Spleen (tissue), 11 donors: ENCODE data around the gene BCAR1. TPM values are rescaled to one million over a fixed set of nuclear protein-coding genes. Genes with fewer than 3 reads are reported as not detected.

ENCODE experiments used
- DNase-seq: peaks from one replicate; pipeline ENCODE4 v3.0.0-alpha.2; 2020
- H3K27ac ChIP-seq, 8 donors: fragments of 200-600 bp; sonication (generic) in 7 of 8; 1 replicate in 4 of 8; 2 replicates in 4 of 8; pipeline versions ENCODE4 v1.5.0 to v1.8.0; 2016 to 2021; ENCODE audit warnings: inconsistent platforms in 4 of 8, mild to moderate bottlenecking in 4 of 8, moderate library complexity in 1 of 8
- H3K27me3 ChIP-seq, 7 donors: fragments of 200-600 bp; sonication (generic) in 6 of 7; replicated peaks in 1 of 7; 1 replicate in 4 of 7; 2 replicates in 3 of 7; pipeline versions ENCODE4 v1.5.0 to v1.8.0; 2016 to 2021; ENCODE audit warnings: inconsistent platforms in 3 of 7, mild to moderate bottlenecking in 1 of 7
- H3K36me3 ChIP-seq, 6 donors: fragments of 200-600 bp; sonication (generic) in 5 of 6; 1 replicate in 4 of 6; 2 replicates in 2 of 6; pipeline versions ENCODE4 v1.5.0 to v1.8.0; 2016 to 2021; ENCODE audit warnings: inconsistent platforms in 2 of 6
- H3K4me1 ChIP-seq, 6 donors: fragments of 200-600 bp; sonication (generic) in 5 of 6; 1 replicate in 3 of 6; 2 replicates in 3 of 6; pipeline versions ENCODE4 v1.5.0 to v1.8.0; 2016 to 2021; ENCODE audit warnings: inconsistent platforms in 3 of 6
- H3K4me3 ChIP-seq, 8 donors: fragments of 200-600 bp; sonication (generic) in 7 of 8; 1 replicate in 4 of 8; 2 replicates in 4 of 8; pipeline versions ENCODE4 v1.5.0 to v1.8.0; 2016 to 2021; ENCODE audit warnings: inconsistent platforms in 4 of 8, mild to moderate bottlenecking in 4 of 8, moderate library complexity in 2 of 8
- H3K9me3 ChIP-seq, 8 donors: fragments of 200-600 bp; sonication (generic) in 7 of 8; 1 replicate in 4 of 8; 2 replicates in 4 of 8; pipeline versions ENCODE4 v1.5.0 to v1.8.0; 2016 to 2021; ENCODE audit warnings: inconsistent platforms in 4 of 8
- POLR2A ChIP-seq, 3 donors: fragments of 450-650 bp; IDR thresholded peaks; one replicate each; pipeline ENCODE4 v1.5.1; 2017; ENCODE audit warnings: antibody characterized with exemption in 3 of 3, mild to moderate bottlenecking in 1 of 3
- POLR2AphosphoS5 ChIP-seq, 3 donors: sonication (generic); formaldehyde crosslinking; IDR thresholded peaks; one replicate each; pipeline ENCODE4 v1.5.1; 2017; ENCODE audit warnings: antibody characterized with exemption in 3 of 3
- WGBS, 5 donors: extraction: QIAGEN DNeasy Blood & Tissue Kit in 3 of 5; methylation state at CpG; one replicate each; pipeline versions ENCODE4 v1.1.5 to v1.1.7; 2013 to 2018; 5-methylcytosine and 5-hydroxymethylcytosine counted together
- intact Hi-C: fragments of 100-400 bp; cut with DNase I; formaldehyde crosslinking; loops from one replicate; pipeline ENCODE4 v1.15.0; 2023; ENCODE audit warnings: low total_unique reads
- polyA plus RNA-seq, 3 donors: library from polyadenylated mRNA; stranded (reverse); fragments of 200-250 nt; gene quantifications; one replicate each; pipeline ENCODE4 v1.2.1, GENCODE V29; 2013
- total RNA-seq, 7 donors: library from RNA; depleted of rRNA in 3 of 7; stranded (reverse); fragments of >200 nt in 3 of 7; fragmentation: NEBNext Ultra II Directional in 4 of 7; extraction: Animal tissue kit (Norgen Biotek cat#: 25700) in 4 of 7; gene quantifications; one replicate each; pipeline versions ENCODE4 v1.1.0 to v1.2.1, GENCODE V29; 2016 to 2021
- TF ChIP-seq, protein P1 (sequence below), 11 experiments: fragments of 200-600 bp in 7 of 11; fragments of 450-650 bp in 4 of 11; sonication (generic) in 4 of 11; IDR thresholded peaks in 8 of 11; conservative IDR thresholded peaks in 3 of 11; 1 replicate in 7 of 11; 2 replicates in 4 of 11; pipeline versions ENCODE4 v1.4.0 to v1.8.0; 2016 to 2021; ENCODE audit warnings: antibody characterized with exemption in 11 of 11, inconsistent platforms in 4 of 11, mild to moderate bottlenecking in 1 of 11
- donor health status: healthy with polysubstance abuse.
- donor health status: DM: no; HTN: no; CAD: no; lungs with moderate emphysema.
- donor health status: DM: no; HTN: no; CAD: no.
- donor health status: Bipolar disorder and iron deficiency.
- donor health status: healthy.
- donor health status: DM: no; HTN: no; CAD: no.
- donor health status: DM: yes; HTN: yes; CAD: no.

The BCAR1 gene
- total and polyA plus RNA-seq, 10 donors, result 14.6 to 164 (median 71.9) TPM

DNA sequence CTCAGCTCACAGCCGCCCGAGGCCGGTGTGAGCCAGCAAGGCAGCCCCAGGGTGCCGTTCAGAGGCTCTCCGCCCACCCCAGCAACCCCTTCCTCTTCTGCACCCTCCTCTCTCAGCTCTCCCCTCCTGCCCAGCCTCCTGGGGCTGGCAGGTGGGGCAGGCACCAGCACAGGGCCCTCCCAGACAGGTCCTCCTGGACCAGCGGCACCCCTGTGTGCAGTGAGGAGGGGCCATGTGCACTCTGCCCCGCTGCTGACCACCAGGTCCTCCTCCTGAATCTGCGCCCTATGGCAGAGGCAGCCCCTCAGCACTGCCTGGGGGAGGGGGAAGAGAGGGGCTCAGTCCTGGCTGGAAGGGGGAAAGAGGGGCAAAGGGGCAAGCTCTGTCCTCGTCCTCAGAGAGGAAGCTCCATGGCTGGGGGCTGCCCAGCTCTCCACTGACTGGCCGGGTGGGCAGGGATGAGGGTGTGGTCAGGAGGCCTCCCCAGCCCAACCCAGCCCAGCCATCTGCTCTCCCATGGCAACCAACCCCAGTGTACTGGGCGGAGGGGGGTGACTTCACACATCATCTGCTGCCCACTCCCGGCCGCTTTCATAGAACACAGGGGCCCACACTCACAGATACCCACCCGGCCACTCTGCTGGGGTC, 5.4 kb upstream of the BCAR1 start:
- H3K27me3 ChIP-seq, result peaks cover 0 to 86% (median 16%) of the 10 kb centered on the region in 7 donors
- no peaks in the 10 kb centered on the region for H3K9me3 ChIP-seq
- intact Hi-C loops, result no loop called here
- H3K36me3 ChIP-seq, result no peaks in the 10 kb centered on the region
- H3K27ac ChIP-seq, result peak overlapping the region; percentile 50 to 91 (median 88)
- H3K4me3 ChIP-seq, result no peak overlapping the region
- 25 to 61% (median 51%) methylated on average over 4 to 14 of the region's 14 CpGs for WGBS, 5 donors
- DNase-seq, result no peak
- no peak for TF ChIP-seq POLR2A (IDR thresholded peaks at IDR 0.05)
- TF ChIP-seq POLR2AphosphoS5 (IDR thresholded peaks at IDR 0.05), result peak in 1 of 3 donors; percentile 51
- H3K4me1 ChIP-seq, result peaks cover 44 to 99% (median 74%) of the 10 kb centered on the region in 6 donors

DNA sequence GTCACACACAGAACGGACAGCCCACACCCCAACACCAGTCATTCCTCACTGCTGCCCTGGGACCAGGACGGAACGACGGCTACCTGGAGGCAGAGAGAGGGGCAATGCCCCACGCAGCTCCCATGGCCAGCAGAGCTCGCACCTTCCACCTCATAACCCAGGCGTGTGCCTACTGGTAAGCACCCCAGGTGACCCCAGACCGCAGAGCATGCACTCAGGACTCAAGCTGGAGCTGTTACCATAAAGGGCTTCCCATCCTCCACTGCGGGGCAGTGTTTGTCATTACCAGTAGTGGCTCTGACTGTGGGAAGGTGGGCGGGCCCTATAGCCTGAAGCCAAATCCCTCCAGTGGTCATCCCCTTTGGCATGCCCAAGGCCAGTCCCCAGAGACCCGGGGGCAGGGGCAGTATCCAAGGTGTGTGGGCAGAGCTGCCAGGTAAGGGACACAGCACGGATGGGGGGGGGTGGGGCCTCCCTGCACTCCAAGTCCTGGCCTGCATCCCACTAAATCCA, 4.7 kb upstream of the BCAR1 start:
- Histone ChIP-seq H3K4me3 (no peak overlapping the region), H3K36me3 (no peaks in the 10 kb centered on the region)

DNA sequence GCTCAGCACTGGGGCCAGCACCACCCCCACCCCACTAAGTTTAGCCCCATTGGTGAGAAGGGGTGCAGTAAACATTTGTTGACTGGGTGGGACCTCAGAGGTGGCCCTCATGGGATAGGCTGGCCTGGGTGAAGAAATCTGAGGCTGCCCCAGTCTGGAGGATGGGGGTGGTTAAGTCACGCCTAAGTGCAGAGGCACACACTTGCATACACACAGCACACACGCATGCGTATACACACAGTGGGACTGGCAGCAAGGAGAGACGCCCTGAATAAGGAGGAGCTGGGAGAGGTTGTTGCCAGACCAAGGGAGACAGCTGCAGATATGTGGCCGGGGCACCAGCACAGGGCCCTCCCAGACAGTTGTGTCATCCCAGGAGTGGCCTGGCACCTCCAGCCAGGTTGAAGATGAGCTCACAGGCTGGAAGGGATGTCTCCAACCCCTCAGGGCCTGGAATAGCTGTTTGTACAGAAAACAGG, 3.0 kb upstream of the BCAR1 start:
- TF ChIP-seq POLR2AphosphoS5 (IDR thresholded peaks at IDR 0.05), result peak in 1 of 3 donors; percentile 53
- TF ChIP-seq, protein P1, sequence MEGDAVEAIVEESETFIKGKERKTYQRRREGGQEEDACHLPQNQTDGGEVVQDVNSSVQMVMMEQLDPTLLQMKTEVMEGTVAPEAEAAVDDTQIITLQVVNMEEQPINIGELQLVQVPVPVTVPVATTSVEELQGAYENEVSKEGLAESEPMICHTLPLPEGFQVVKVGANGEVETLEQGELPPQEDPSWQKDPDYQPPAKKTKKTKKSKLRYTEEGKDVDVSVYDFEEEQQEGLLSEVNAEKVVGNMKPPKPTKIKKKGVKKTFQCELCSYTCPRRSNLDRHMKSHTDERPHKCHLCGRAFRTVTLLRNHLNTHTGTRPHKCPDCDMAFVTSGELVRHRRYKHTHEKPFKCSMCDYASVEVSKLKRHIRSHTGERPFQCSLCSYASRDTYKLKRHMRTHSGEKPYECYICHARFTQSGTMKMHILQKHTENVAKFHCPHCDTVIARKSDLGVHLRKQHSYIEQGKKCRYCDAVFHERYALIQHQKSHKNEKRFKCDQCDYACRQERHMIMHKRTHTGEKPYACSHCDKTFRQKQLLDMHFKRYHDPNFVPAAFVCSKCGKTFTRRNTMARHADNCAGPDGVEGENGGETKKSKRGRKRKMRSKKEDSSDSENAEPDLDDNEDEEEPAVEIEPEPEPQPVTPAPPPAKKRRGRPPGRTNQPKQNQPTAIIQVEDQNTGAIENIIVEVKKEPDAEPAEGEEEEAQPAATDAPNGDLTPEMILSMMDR (IDR thresholded peaks at IDR 0.05 in 8 of 11, conservative IDR thresholded peaks at IDR 0.05 in 3 of 11), result no peak
- no peak for TF ChIP-seq POLR2A (IDR thresholded peaks at IDR 0.05)
- peaks cover 45 to 99% (median 85%) of the 10 kb centered on the region in 6 donors for H3K4me1 ChIP-seq
- intact Hi-C loops, result no loop called here
- 36 to 72% (median 65%) methylated on average over 4 to 5 of the region's 5 CpGs for WGBS, 5 donors
- H3K9me3 ChIP-seq, result no peaks in the 10 kb centered on the region
- H3K27ac ChIP-seq, result peak overlapping the region in 6 of 8 donors; percentile 72 to 91 (median 89)
- peaks cover 0 to 100% (median 36%) of the 10 kb centered on the region in 7 donors for H3K27me3 ChIP-seq
- no peaks in the 10 kb centered on the region for H3K36me3 ChIP-seq
- DNase-seq, result peak; percentile 66
- H3K4me3 ChIP-seq, result peak overlapping the region in 1 of 8 donors; percentile 30

More for the DNA sequence above, 4.7 kb upstream of the BCAR1 start:
- intact Hi-C loops, result no loop called here
- Histone ChIP-seq H3K9me3 (no peaks in the 10 kb centered on the region), H3K27ac (peak overlapping the region; percentile 50 to 91 (median 88)), H3K4me1 (peaks cover 45 to 97% (median 75%) of the 10 kb centered on the region in 6 donors), H3K27me3 (peaks cover 0 to 88% (median 20%) of the 10 kb centered on the region in 7 donors)
- WGBS, 5 donors, result 48 to 81% (median 63%) methylated on average over 9 to 12 of the region's 12 CpGs
- peak; percentile 70 for DNase-seq
- TF ChIP-seq POLR2A (IDR thresholded peaks at IDR 0.05) (no peak), POLR2AphosphoS5 (IDR thresholded peaks at IDR 0.05) (no peak)
- TF ChIP-seq, protein P1 (IDR thresholded peaks at IDR 0.05 in 8 of 11, conservative IDR thresholded peaks at IDR 0.05 in 3 of 11), result no peak

DNA sequence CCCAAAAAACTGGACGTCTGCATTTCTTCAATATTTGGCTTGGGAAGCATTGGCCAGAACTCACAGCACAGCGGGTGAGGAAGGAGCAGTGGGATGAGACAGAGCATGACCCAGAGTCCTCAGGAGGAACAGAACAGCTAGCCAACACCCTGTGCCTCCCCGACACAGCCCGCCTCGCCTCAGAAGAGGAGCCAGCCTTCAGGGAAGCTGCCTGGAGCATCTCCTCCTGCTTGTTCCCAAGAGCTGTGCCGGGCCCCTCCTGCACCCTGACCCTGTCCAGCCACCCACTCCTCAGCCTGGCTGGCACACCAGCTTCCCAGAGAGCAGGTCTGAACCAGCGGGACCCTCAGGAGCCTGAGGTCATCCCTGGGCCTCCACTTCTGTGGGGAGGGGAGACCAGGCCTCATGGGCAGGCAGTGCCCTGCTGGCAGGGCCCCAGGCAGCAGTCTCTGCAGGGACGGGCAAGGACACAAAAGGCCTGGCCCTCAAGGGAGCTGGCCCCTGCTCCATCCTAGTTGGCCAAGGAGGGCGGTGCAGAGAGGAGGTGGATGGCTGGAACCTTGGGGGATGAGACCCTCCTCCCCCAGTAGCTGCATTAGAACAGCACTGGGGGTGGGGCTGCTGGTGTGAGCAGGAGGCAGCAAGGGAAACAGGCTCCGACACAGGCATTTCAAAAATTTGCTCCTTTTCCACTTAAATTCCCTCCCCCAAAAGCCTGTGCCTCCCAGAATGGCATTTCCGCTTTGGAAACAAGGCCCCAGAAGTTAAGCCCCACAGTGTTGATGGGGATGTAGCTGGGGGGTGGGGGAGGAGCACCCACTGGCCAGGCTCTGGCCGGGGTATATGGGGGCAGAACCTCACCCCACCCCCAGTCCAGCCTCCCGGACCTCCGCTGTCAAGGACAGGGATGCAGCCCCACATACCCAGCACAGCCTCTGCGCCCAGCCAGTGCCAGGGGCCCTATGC, 1.8 kb upstream of the BCAR1 start:
- Histone ChIP-seq H3K4me1 (peaks cover 45 to 99% (median 91%) of the 10 kb centered on the region in 6 donors), H3K27me3 (peaks cover 0 to 100% (median 36%) of the 10 kb centered on the region in 7 donors), H3K36me3 (no peaks in the 10 kb centered on the region), H3K9me3 (no peaks in the 10 kb centered on the region), H3K27ac (peak overlapping the region in 7 of 8 donors; percentile 72 to 91 (median 89)), H3K4me3 (peak overlapping the region in 1 of 8 donors; percentile 13)
- TF ChIP-seq POLR2AphosphoS5 (IDR thresholded peaks at IDR 0.05), result peak in 2 of 3 donors; percentile 50 to 61
- TF ChIP-seq, protein P1 (IDR thresholded peaks at IDR 0.05 in 8 of 11, conservative IDR thresholded peaks at IDR 0.05 in 3 of 11), result no peak
- 57 to 76% (median 66%) methylated on average over 13 to 15 of the region's 15 CpGs for WGBS, 5 donors
- intact Hi-C loops, result no loop called here
- DNase-seq, result peak; percentile 74
